ENCODE results near the gene NMU. TPM values are rescaled to one million over a fixed set of nuclear protein-coding genes. Genes with fewer than 3 reads are reported as not detected.
A peak's percentile ranks its signal among the peaks of the same experiment; 100 is the strongest.

NMU gene
- total and polyA plus RNA-seq, 9 of the 15 experiments (the other 6 are each of a cell fraction or from before 2014, with no cell fraction given): 73.8 to 846 (median 599) TPM

DNA sequence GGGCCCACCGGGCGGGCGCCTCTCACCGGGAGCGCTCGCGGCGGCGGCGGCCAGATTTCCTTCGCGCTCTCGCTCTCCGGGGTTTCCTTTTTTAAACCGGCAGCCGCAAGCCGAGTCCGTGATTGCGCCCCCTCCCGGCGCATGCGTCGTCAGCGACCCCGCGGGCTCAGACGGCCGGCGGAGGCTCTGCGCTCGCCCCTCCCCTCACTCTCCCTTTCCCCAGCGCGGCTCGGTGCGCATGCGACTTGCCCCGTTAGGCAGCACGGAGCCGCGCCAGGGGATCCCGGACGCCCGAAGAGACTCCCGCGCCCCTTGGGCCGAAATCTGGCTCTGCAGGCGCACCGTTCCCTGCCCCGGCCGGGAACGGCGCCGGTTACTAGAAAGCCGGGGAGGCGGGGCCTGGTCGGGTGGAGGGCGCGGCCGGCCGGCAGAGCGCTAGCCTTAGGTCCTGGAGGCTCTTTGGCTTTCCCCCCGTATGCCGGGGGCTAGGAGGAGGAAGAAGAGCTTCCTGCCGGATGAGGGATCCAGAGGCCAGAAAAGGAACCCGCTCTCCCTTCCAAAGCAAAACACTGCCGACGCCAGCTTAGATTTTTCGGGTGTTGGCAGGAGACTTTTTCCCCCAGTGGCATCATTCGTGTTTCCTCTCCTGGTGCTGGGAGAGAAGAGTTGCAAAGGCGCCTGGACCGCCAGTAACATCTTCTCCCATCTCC, 89.2 kb downstream of the NMU start, which contains the start of gene CLOCK (continued):
- TF ChIP-seq HEY1 (CRISPR knock-in tag; IDR thresholded peaks at IDR 0.05; ENCODE audit: borderline replicate concordance) (no peak), NFYB (IDR thresholded peaks at IDR 0.05; ENCODE audit: extremely low read depth, insufficient read length) (no peak), ZBTB7A (IDR thresholded peaks at IDR 0.05; ENCODE audit: borderline replicate concordance, control insufficient read depth, low read depth, low read length) (no peak; the same call in 1 of the 2 replicates), HDAC6 (IDR thresholded peaks at IDR 0.05; ENCODE audit: low read depth, low read length) (no peak), NFXL1 (CRISPR knock-in tag; IDR thresholded peaks at IDR 0.05) (no peak), ZNF232 (CRISPR knock-in tag; IDR thresholded peaks at IDR 0.05) (no peak), NR2C1 (IDR thresholded peaks at IDR 0.05) (no peak), NR2C1 (tag; IDR thresholded peaks at IDR 0.05) (no peak), CXXC5 (CRISPR knock-in tag; IDR thresholded peaks at IDR 0.05) (peak; percentile 87), TCF7L2 (IDR thresholded peaks at IDR 0.05; ENCODE audit: low read depth, low read length) (no peak), TFAM (CRISPR knock-in tag; conservative IDR thresholded peaks at IDR 0.05) (no peak), POLR2B (IDR thresholded peaks at IDR 0.05; ENCODE audit: low read depth, partially characterized antibody) (peak; percentile 68), KAT2B (IDR thresholded peaks at IDR 0.05; ENCODE audit: low read depth, low read length) (no peak), ZNF76 (CRISPR knock-in tag; IDR thresholded peaks at IDR 0.05; ENCODE audit: borderline replicate concordance) (no peak)
- TF ChIP-seq, protein P1, sequence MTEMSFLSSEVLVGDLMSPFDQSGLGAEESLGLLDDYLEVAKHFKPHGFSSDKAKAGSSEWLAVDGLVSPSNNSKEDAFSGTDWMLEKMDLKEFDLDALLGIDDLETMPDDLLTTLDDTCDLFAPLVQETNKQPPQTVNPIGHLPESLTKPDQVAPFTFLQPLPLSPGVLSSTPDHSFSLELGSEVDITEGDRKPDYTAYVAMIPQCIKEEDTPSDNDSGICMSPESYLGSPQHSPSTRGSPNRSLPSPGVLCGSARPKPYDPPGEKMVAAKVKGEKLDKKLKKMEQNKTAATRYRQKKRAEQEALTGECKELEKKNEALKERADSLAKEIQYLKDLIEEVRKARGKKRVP (CRISPR knock-in tag; IDR thresholded peaks at IDR 0.05): no peak
- TF ChIP-seq, protein P2, sequence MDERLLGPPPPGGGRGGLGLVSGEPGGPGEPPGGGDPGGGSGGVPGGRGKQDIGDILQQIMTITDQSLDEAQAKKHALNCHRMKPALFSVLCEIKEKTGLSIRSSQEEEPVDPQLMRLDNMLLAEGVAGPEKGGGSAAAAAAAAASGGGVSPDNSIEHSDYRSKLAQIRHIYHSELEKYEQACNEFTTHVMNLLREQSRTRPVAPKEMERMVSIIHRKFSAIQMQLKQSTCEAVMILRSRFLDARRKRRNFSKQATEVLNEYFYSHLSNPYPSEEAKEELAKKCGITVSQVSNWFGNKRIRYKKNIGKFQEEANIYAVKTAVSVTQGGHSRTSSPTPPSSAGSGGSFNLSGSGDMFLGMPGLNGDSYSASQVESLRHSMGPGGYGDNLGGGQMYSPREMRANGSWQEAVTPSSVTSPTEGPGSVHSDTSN (CRISPR knock-in tag; IDR thresholded peaks at IDR 0.05; ENCODE audit: low read depth): no peak
- TF ChIP-seq, protein P2 (tag; conservative IDR thresholded peaks at IDR 0.05; ENCODE audit: low read depth): no peak
- TF ChIP-seq, protein P3, sequence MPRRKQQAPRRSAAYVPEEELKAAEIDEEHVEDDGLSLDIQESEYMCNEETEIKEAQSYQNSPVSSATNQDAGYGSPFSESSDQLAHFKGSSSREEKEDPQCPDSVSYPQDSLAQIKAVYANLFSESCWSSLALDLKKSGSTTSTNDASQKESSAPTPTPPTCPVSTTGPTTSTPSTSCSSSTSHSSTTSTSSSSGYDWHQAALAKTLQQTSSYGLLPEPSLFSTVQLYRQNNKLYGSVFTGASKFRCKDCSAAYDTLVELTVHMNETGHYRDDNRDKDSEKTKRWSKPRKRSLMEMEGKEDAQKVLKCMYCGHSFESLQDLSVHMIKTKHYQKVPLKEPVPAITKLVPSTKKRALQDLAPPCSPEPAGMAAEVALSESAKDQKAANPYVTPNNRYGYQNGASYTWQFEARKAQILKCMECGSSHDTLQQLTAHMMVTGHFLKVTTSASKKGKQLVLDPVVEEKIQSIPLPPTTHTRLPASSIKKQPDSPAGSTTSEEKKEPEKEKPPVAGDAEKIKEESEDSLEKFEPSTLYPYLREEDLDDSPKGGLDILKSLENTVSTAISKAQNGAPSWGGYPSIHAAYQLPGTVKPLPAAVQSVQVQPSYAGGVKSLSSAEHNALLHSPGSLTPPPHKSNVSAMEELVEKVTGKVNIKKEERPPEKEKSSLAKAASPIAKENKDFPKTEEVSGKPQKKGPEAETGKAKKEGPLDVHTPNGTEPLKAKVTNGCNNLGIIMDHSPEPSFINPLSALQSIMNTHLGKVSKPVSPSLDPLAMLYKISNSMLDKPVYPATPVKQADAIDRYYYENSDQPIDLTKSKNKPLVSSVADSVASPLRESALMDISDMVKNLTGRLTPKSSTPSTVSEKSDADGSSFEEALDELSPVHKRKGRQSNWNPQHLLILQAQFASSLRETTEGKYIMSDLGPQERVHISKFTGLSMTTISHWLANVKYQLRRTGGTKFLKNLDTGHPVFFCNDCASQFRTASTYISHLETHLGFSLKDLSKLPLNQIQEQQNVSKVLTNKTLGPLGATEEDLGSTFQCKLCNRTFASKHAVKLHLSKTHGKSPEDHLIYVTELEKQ (CRISPR knock-in tag; IDR thresholded peaks at IDR 0.05): no peak
- TF ChIP-seq, protein P4, sequence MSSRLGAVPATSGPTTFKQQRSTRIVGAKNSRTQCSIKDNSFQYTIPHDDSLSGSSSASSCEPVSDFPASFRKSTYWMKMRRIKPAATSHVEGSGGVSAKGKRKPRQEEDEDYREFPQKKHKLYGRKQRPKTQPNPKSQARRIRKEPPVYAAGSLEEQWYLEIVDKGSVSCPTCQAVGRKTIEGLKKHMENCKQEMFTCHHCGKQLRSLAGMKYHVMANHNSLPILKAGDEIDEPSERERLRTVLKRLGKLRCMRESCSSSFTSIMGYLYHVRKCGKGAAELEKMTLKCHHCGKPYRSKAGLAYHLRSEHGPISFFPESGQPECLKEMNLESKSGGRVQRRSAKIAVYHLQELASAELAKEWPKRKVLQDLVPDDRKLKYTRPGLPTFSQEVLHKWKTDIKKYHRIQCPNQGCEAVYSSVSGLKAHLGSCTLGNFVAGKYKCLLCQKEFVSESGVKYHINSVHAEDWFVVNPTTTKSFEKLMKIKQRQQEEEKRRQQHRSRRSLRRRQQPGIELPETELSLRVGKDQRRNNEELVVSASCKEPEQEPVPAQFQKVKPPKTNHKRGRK (tag; IDR thresholded peaks at IDR 0.05): no peak

Data from K562 (cell line).